HepG2 (cell line): Measurements from ENCODE around the gene RHOT2. TPM values are rescaled to one million over a fixed set of nuclear protein-coding genes. Genes with fewer than 3 reads are reported as not detected.
A peak's percentile ranks its signal among the peaks of the same experiment; 100 is the strongest.

ENCODE experiments used
- CBX5 ChIP-seq: sonication (generic); formaldehyde crosslinking; IDR thresholded peaks from 2 replicates; pipeline ENCODE4 v1.4.0; 2020; ENCODE audit warnings: missing genetic modification reagents, borderline replicate concordance
- GATAD1 ChIP-seq: IDR thresholded peaks from 2 replicates; pipeline ENCODE4 v1.6.1; 2016; ENCODE audit warnings: missing genetic modification reagents, missing compliant biosample characterization
- HIVEP1 ChIP-seq: sonication (generic); formaldehyde crosslinking; IDR thresholded peaks from 2 replicates; pipeline ENCODE4 v1.4.0; 2020; ENCODE audit warnings: mild to moderate bottlenecking, missing genetic modification reagents
- IRF2 ChIP-seq: IDR thresholded peaks from 2 replicates; pipeline ENCODE4 v1.6.1; 2018; ENCODE audit warnings: missing genetic modification reagents, missing compliant biosample characterization
- KDM5A ChIP-seq: fragments of 200-600 bp; sonication (generic); IDR thresholded peaks from 2 replicates; pipeline ENCODE4 v1.7.0; 2018; ENCODE audit warnings: antibody characterized with exemption, mild to moderate bottlenecking, low read length, borderline replicate concordance
- MED13 ChIP-seq: sonication (generic); formaldehyde crosslinking; IDR thresholded peaks from 2 replicates; pipeline ENCODE4 v1.5.0; 2020; ENCODE audit warnings: missing genetic modification reagents
- MZF1 ChIP-seq: sonication (generic); formaldehyde crosslinking; IDR thresholded peaks from 2 replicates; pipeline ENCODE4 v1.8.1; 2023; ENCODE audit warnings: mild to moderate bottlenecking, missing genetic modification reagents, borderline replicate concordance
- NFATC3 ChIP-seq: sonication (generic); formaldehyde crosslinking; IDR thresholded peaks from 2 replicates; pipeline ENCODE4 v1.5.1; 2020; ENCODE audit warnings: mild to moderate bottlenecking, missing genetic modification reagents
- NFE2L1 ChIP-seq: sonication (generic); formaldehyde crosslinking; IDR thresholded peaks from 2 replicates; pipeline ENCODE4 v1.4.0; 2020; ENCODE audit warnings: missing genetic modification reagents, mild to moderate bottlenecking, borderline replicate concordance
- NONO ChIP-seq, 2 experiments: fragments of 450-650 bp in 1 of 2; sonication (generic) in 1 of 2; formaldehyde crosslinking in 1 of 2; IDR thresholded peaks in 1 of 2; conservative IDR thresholded peaks in 1 of 2; 2 replicates each; pipeline versions ENCODE4 v1.6.1 to v1.8.0; 2017 to 2022; ENCODE audit warnings: mild to moderate bottlenecking in 1 of 2, missing genetic modification reagents in 1 of 2, moderate library complexity in 1 of 2
- NPAS2 ChIP-seq: sonication (generic); formaldehyde crosslinking; IDR thresholded peaks from 2 replicates; pipeline ENCODE4 v1.8.0; 2022; ENCODE audit warnings: mild to moderate bottlenecking, missing genetic modification reagents, borderline replicate concordance
- POLR2AphosphoS2 ChIP-seq: IDR thresholded peaks from 2 replicates; pipeline ENCODE4 v1.6.1; 2011; ENCODE audit warnings: low read depth, low read length, improper control_type of control experiment
- RARA ChIP-seq: IDR thresholded peaks from 2 replicates; pipeline ENCODE4 v1.6.1; 2016; ENCODE audit warnings: missing genetic modification reagents, missing compliant biosample characterization
- RBM39 ChIP-seq: fragments of 200-400 bp; formaldehyde crosslinking; IDR thresholded peaks from one replicate; pipeline ENCODE4 v1.6.1; 2018; ENCODE audit warnings: antibody characterized with exemption, mild to moderate bottlenecking, low read depth, low read length; ENCODE audit not compliant: poor library complexity, severe bottlenecking
- SUZ12 ChIP-seq: fragments of 150-350 bp; IDR thresholded peaks from 2 replicates; pipeline ENCODE4 v1.6.1; 2014; ENCODE audit warnings: low read depth, low read length
- TCF12 ChIP-seq, 2 experiments: fragments of 450-650 bp in 1 of 2; sonication (generic) in 1 of 2; formaldehyde crosslinking in 1 of 2; IDR thresholded peaks; 2 replicates each; pipeline versions ENCODE4 v1.6.1 to v1.8.0; 2017 to 2022; ENCODE audit warnings: antibody characterized with exemption in 1 of 2, mild to moderate bottlenecking in 1 of 2, missing genetic modification reagents in 1 of 2, moderate library complexity in 1 of 2
- TGIF2 ChIP-seq: IDR thresholded peaks from 2 replicates; pipeline ENCODE4 v1.6.1; 2016; ENCODE audit warnings: control low read depth, missing compliant biosample characterization
- ZBTB26 ChIP-seq: IDR thresholded peaks from 2 replicates; pipeline ENCODE4 v1.6.1; 2016; ENCODE audit warnings: missing compliant biosample characterization, missing genetic modification reagents, borderline replicate concordance
- ZHX1 ChIP-seq: sonication (generic); formaldehyde crosslinking; IDR thresholded peaks from 2 replicates; pipeline ENCODE4 v1.8.1; 2022; ENCODE audit warnings: low read depth, mild to moderate bottlenecking, missing genetic modification reagents
- ZIK1 ChIP-seq: sonication (generic); formaldehyde crosslinking; IDR thresholded peaks from 2 replicates; pipeline ENCODE4 v1.5.0; 2020; ENCODE audit warnings: mild to moderate bottlenecking, low read depth, missing genetic modification reagents, borderline replicate concordance
- ZNF101 ChIP-seq: sonication (generic); formaldehyde crosslinking; IDR thresholded peaks from 2 replicates; pipeline ENCODE4 v1.4.0; 2020; ENCODE audit warnings: mild to moderate bottlenecking, low read depth, missing genetic modification reagents, borderline replicate concordance
- ZNF260 ChIP-seq: sonication (generic); formaldehyde crosslinking; IDR thresholded peaks from 2 replicates; pipeline ENCODE4 v1.4.0; 2020; ENCODE audit warnings: missing genetic modification reagents, low read depth, mild to moderate bottlenecking, borderline replicate concordance
- ZNF510 ChIP-seq: sonication (generic); formaldehyde crosslinking; IDR thresholded peaks from 2 replicates; pipeline ENCODE4 v1.4.0; 2020; ENCODE audit warnings: low read depth, mild to moderate bottlenecking, missing genetic modification reagents
- ZNF792 ChIP-seq: IDR thresholded peaks from 2 replicates; pipeline ENCODE4 v1.6.1; 2016
- polyA plus RNA-seq, 8 experiments: library from polyadenylated mRNA; depleted of rRNA in 3 of 8; stranded (reverse) in 7 of 8; unstranded in 1 of 8; fragments of >200 nt; fragmentation: Illumina TruSeq in 4 of 8; extraction: Trizol in 4 of 8; gene quantifications; 2 replicates each; pipeline versions ENCODE4 v1.2.1 to v1.2.3, GENCODE V29; 2011 to 2016; ENCODE audit warnings: low read depth in 4 of 8, missing spikeins in 1 of 8, mixed read lengths in 1 of 8; ENCODE audit not compliant: insufficient read depth in 1 of 8
- total RNA-seq, 5 experiments: library from RNA; depleted of rRNA; stranded (reverse); fragments of >200 nt; fragmentation: Illumina TruSeq; extraction: Trizol; gene quantifications; 2 replicates each; pipeline ENCODE4 v1.2.3, GENCODE V29; 2016; ENCODE audit warnings: low read depth in 1 of 5
- TF ChIP-seq, protein P1 (sequence below): sonication (generic); formaldehyde crosslinking; IDR thresholded peaks from 2 replicates; pipeline ENCODE4 v1.4.0; 2020; ENCODE audit warnings: mild to moderate bottlenecking, missing genetic modification reagents
- TF ChIP-seq, protein P2 (sequence below): IDR thresholded peaks from 2 replicates; pipeline ENCODE4 v1.6.1; 2016; ENCODE audit warnings: low read depth, borderline replicate concordance

The RHOT2 gene
- total and polyA plus RNA-seq, 2 of the 13 experiments (the other 11 are each of a cell fraction or from before 2014, with no cell fraction given), result 63.6 to 76.9 TPM

DNA sequence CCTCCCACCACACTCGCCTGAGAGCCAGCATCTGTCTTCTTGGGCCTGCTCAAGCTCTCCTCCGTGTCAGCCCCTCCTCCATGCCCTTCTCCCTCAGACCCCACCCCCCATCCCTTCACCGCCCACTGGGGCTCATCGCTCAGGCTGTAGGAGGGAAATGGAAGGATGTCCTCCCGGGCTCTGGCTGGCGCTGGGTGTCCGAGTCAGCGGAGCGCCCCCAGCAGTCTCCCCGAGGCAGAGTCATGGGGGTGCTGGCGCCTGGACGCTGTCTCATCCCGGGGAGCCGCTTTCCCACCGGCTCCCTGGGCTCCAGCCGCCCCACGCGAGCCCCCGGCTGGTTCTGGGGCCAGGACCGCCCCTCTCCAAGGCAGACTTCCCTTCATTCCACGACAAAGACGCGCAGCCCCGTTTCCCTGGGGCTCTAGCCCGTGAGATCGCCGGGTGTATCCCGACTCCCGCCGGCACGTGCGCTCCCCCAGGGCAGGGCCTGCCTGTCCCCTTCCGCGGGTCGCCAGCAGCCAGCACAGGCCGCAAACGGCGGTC, 52.6 kb downstream of the RHOT2 start (continued):
- TF ChIP-seq ZNF260 (no peak), TCF12 (IDR thresholded peaks at IDR 0.05) (no peak), TCF12 (CRISPR knock-in tag; IDR thresholded peaks at IDR 0.05) (0 out of 2 replicates have a peak, but pooled peaks have one; percentile 13), SUZ12 (no peak), ZNF792 (no peak; the same call in 1 of the 2 replicates), ZIK1 (CRISPR knock-in tag) (peak; percentile 20; the same call in 1 of the 2 replicates), CBX5 (no peak), NFE2L1 (CRISPR knock-in tag) (no peak), MED13 (CRISPR knock-in tag) (no peak), HIVEP1 (no peak), ZNF101 (CRISPR knock-in tag) (no peak), ZBTB26 (CRISPR knock-in tag) (0 out of 2 replicates have a peak, but pooled peaks have one; percentile 10), POLR2AphosphoS2 (no peak), GATAD1 (CRISPR knock-in tag) (no peak), RARA (no peak; the same call in 1 of the 2 replicates), TGIF2 (CRISPR knock-in tag) (no peak), IRF2 (CRISPR knock-in tag) (no peak), KDM5A (no peak), NPAS2 (CRISPR knock-in tag) (no peak), NFATC3 (CRISPR knock-in tag) (no peak), NONO (IDR thresholded peaks at IDR 0.05) (no peak), NONO (CRISPR knock-in tag; conservative IDR thresholded peaks at IDR 0.05) (no peak; the same call in 1 of the 2 replicates), RBM39 (peak; percentile 37), ZNF510 (CRISPR knock-in tag) (no peak), MZF1 (CRISPR knock-in tag) (no peak), ZHX1 (no peak)
- TF ChIP-seq, protein P1, sequence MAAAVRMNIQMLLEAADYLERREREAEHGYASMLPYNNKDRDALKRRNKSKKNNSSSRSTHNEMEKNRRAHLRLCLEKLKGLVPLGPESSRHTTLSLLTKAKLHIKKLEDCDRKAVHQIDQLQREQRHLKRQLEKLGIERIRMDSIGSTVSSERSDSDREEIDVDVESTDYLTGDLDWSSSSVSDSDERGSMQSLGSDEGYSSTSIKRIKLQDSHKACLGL (CRISPR knock-in tag), result no peak; the same call in 1 of the 2 replicates
- TF ChIP-seq, protein P2, sequence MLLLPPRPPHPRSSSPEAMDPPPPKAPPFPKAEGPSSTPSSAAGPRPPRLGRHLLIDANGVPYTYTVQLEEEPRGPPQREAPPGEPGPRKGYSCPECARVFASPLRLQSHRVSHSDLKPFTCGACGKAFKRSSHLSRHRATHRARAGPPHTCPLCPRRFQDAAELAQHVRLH (CRISPR knock-in tag), result no peak; the same call in 1 of the 2 replicates
